ENCODE measurements around the gene LRRC55. TPM values are rescaled to one million over a fixed set of nuclear protein-coding genes. Genes with fewer than 3 reads are reported as not detected.

LRRC55 gene
- total RNA-seq, 4 donors from 2014 or later = 0.14 to 0.16 TPM; not detected in 2

DNA sequence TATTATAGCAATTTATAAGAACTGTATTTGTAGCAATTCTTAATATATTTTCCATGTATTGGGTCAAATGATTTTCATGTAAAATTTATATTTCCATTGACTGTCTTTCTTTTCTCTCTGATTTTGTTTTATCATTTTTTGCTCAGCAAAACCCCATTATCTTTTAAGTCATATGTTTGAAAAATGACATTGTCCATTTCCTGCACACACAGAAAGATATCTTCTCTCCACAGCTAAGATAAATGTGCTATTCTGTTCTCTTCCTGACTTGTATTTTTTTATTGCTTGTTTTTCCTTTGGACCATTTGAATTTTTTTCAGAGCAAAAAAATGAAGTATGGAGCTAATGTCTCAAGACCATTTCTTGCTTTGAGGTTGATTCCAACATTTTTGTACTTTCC lies 6.3 kb upstream of the LRRC55 start:
- no peak overlapping the region for H3K4me3 ChIP-seq
- H3K4me1 ChIP-seq = peaks cover 0 to 4% (median 0%) of the 10 kb centered on the region in 4 donors
- H3K36me3 ChIP-seq = no peaks in the 10 kb centered on the region
- no peaks in the 10 kb centered on the region for H3K9me3 ChIP-seq
- no peak for DNase-seq
- peaks cover 17% of the 10 kb centered on the region for H3K27me3 ChIP-seq
- intact Hi-C loops (cut with DNase I; ENCODE audit: low total_unique reads) = no loop called here
- no peak for TF ChIP-seq POLR2A (IDR thresholded peaks at IDR 0.05)
- TF ChIP-seq, protein P1, sequence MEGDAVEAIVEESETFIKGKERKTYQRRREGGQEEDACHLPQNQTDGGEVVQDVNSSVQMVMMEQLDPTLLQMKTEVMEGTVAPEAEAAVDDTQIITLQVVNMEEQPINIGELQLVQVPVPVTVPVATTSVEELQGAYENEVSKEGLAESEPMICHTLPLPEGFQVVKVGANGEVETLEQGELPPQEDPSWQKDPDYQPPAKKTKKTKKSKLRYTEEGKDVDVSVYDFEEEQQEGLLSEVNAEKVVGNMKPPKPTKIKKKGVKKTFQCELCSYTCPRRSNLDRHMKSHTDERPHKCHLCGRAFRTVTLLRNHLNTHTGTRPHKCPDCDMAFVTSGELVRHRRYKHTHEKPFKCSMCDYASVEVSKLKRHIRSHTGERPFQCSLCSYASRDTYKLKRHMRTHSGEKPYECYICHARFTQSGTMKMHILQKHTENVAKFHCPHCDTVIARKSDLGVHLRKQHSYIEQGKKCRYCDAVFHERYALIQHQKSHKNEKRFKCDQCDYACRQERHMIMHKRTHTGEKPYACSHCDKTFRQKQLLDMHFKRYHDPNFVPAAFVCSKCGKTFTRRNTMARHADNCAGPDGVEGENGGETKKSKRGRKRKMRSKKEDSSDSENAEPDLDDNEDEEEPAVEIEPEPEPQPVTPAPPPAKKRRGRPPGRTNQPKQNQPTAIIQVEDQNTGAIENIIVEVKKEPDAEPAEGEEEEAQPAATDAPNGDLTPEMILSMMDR (IDR thresholded peaks at IDR 0.05) = no peak
- TF ChIP-seq EP300 (IDR thresholded peaks at IDR 0.05; ENCODE audit: low read depth) = no peak
- in situ Hi-C loops (cut with MboI; ENCODE audit: low pct_ligation_motif_present in 1 of 4, low pct_unique_long_range_greater_than_20kb in 1 of 4, low sequenced_read_pairs in 3 of 4) = no loop called here
- no peak overlapping the region for H3K27ac ChIP-seq

DNA sequence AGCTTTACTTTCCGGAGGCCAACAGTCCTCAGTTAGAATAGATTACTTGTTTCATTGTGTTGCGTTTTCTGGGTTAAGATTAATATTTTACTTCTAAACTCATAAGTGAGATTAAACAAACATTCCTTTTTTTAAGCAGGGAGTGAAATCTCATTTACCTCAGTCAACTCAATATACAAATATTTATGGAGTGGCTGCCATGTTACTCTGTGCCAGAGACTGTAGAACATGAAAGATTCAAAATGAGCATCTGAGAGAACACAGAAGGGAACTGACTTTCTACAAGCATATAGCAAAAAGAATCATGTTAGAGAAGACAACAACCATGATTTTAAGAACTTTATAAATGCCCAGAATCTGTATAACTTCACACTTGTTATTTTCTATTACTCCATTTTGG lies 3.4 kb upstream of the LRRC55 start:
- intact Hi-C loops (cut with DNase I; ENCODE audit: low total_unique reads) = no loop called here
- Histone ChIP-seq H3K9me3 (no peaks in the 10 kb centered on the region), H3K27me3 (peaks cover 29% of the 10 kb centered on the region), H3K4me1 (peaks cover 0 to 5% (median 0%) of the 10 kb centered on the region in 4 donors), H3K36me3 (no peaks in the 10 kb centered on the region), H3K27ac (no peak overlapping the region), H3K4me3 (no peak overlapping the region)
- TF ChIP-seq POLR2A (IDR thresholded peaks at IDR 0.05) (no peak), POLR2AphosphoS5 (IDR thresholded peaks at IDR 0.05) (no peak), EP300 (IDR thresholded peaks at IDR 0.05; ENCODE audit: low read depth) (no peak)
- TF ChIP-seq, protein P1 (IDR thresholded peaks at IDR 0.05) = no peak
- 64 to 66% methylated on average over 2 of the region's 2 CpGs for WGBS, 2 donors (ENCODE audit: low coverage in 1 of 2)
- in situ Hi-C loops (cut with MboI; ENCODE audit: low pct_ligation_motif_present in 1 of 4, low pct_unique_long_range_greater_than_20kb in 1 of 4, low sequenced_read_pairs in 3 of 4) = no loop called here
- no peak for DNase-seq

DNA sequence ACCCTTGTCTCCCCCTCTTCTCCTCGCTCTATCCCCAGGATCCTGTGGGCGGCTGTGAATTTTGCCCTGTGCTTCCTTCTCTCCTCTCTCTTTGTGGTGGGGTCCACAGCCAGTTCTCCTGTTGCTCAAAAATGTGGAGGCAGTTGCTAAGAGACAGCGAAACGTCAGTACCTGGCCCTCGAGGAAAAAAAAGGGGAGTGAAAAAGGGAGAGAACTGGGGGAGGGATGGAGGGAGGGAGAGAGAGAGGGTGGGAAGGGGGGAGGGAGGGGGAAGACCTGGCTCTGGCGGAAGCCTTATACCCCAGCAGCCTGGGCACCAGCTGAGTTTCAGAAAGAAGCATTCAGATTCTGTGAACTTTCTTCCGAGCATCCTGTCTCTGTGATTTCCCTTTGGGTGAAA lies 2.1 kb upstream of the LRRC55 start:
- H3K4me1 ChIP-seq = peaks cover 0 to 5% (median 0%) of the 10 kb centered on the region in 4 donors
- H3K27me3 ChIP-seq = peaks cover 29% of the 10 kb centered on the region
- no peak overlapping the region for H3K4me3 ChIP-seq
- 60 to 94% methylated on average over 7 of the region's 7 CpGs for WGBS, 2 donors (ENCODE audit: low coverage in 1 of 2)
- in situ Hi-C loops (cut with MboI; ENCODE audit: low pct_ligation_motif_present in 1 of 4, low pct_unique_long_range_greater_than_20kb in 1 of 4, low sequenced_read_pairs in 3 of 4) (no loop called here), intact Hi-C loops (cut with DNase I; ENCODE audit: low total_unique reads) (no loop called here)
- TF ChIP-seq EP300 (IDR thresholded peaks at IDR 0.05; ENCODE audit: low read depth) (no peak), POLR2AphosphoS5 (IDR thresholded peaks at IDR 0.05) (no peak), POLR2A (IDR thresholded peaks at IDR 0.05) (no peak)
- TF ChIP-seq, protein P1 (IDR thresholded peaks at IDR 0.05) = no peak
- no peak overlapping the region for H3K27ac ChIP-seq
- H3K9me3 ChIP-seq = no peaks in the 10 kb centered on the region
- H3K36me3 ChIP-seq = no peaks in the 10 kb centered on the region
- DNase-seq = no peak

DNA sequence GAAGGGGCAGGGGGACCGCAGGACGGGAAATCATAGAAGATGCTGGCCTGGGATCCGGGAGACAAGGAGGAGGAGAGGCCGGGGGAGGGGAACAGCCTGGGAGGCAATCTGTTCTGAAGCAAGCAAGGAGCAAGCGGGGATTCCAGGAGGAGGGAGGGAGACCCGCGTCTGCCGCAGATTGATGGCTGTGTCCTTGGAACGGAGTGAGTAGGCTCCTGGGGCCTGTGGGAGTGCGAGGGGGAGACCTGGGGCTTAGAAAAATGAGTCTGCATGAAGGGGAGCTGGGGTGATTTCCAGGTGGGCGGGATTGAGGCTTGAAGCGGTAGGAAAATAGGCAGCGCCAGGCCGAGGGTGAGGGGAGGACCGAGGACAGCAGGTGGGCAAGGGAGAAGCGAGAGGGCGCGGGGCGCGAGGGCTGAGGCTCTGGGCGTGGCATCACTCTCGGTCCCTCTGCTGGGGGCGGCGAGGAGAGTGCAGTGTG lies 1.6 kb upstream of the LRRC55 start:
- Histone ChIP-seq H3K4me1 (peaks cover 0 to 5% (median 0%) of the 10 kb centered on the region in 4 donors), H3K4me3 (no peak overlapping the region), H3K9me3 (no peaks in the 10 kb centered on the region), H3K27ac (no peak overlapping the region), H3K36me3 (no peaks in the 10 kb centered on the region), H3K27me3 (peaks cover 29% of the 10 kb centered on the region)
- DNase-seq = no peak
- WGBS, 2 donors (ENCODE audit: low coverage in 1 of 2) = 23 to 36% methylated on average over 19 to 24 of the region's 24 CpGs
- TF ChIP-seq POLR2AphosphoS5 (IDR thresholded peaks at IDR 0.05) (no peak), POLR2A (IDR thresholded peaks at IDR 0.05) (no peak), EP300 (IDR thresholded peaks at IDR 0.05; ENCODE audit: low read depth) (no peak)
- TF ChIP-seq, protein P1 (IDR thresholded peaks at IDR 0.05) = no peak
- in situ Hi-C loops (cut with MboI; ENCODE audit: low pct_ligation_motif_present in 1 of 4, low pct_unique_long_range_greater_than_20kb in 1 of 4, low sequenced_read_pairs in 3 of 4) = no loop called here
- intact Hi-C loops (cut with DNase I; ENCODE audit: low total_unique reads) = no loop called here

Measured in transverse colon (tissue), 4 donors.